ENCODE results near the gene PILRB. TPM values are rescaled to one million over a fixed set of nuclear protein-coding genes. Genes with fewer than 3 reads are reported as not detected.
"Not testable (repeated sequence)": the region's sequence is repeated elsewhere in the genome, so short reads cannot be mapped to it uniquely, and the experiment has no call there.

PILRB gene
- polyA plus RNA-seq, 2 donors: 22.9 to 79.2 TPM

GRCh38 chr7:100365998-100366367 lies 8.1 kb downstream of the PILRB start:
- not testable (repeated sequence) for H3K4me1 ChIP-seq (ENCODE audit: control insufficient read depth in 2 of 2, insufficient read depth in 2 of 2, low read length in 1 of 2); H3K27ac ChIP-seq (ENCODE audit: low read depth in 2 of 2, low read length in 1 of 2); H3K27me3 ChIP-seq (ENCODE audit: control insufficient read depth in 1 of 2, insufficient read depth in 2 of 2, low read length in 2 of 2); H3K4me3 ChIP-seq (ENCODE audit: low read depth in 1 of 2, low read length in 2 of 2); H3K9me3 ChIP-seq (ENCODE audit: control insufficient read depth in 2 of 2, insufficient read depth in 1 of 2, low read depth in 1 of 2, low read length in 1 of 2)
- WGBS, 2 donors: 92 to 94% methylated on average over 7 of the region's 7 CpGs
- H3K36me3 ChIP-seq (ENCODE audit: control insufficient read depth in 2 of 2, insufficient read depth in 2 of 2, low read length in 1 of 2): peaks cover 11 to 12% of the 10 kb centered on the region in 2 donors

GRCh38 chr7:100366411-100367250 lies 8.7 kb downstream of the PILRB start:
- no peaks in the 10 kb centered on the region for H3K9me3 ChIP-seq (ENCODE audit: control insufficient read depth in 2 of 2, insufficient read depth in 1 of 2, low read depth in 1 of 2, low read length in 1 of 2)
- peaks cover 5 to 7% of the 10 kb centered on the region in 2 donors for H3K36me3 ChIP-seq (ENCODE audit: control insufficient read depth in 2 of 2, insufficient read depth in 2 of 2, low read length in 1 of 2)
- no peaks in the 10 kb centered on the region for H3K27me3 ChIP-seq (ENCODE audit: control insufficient read depth in 1 of 2, insufficient read depth in 2 of 2, low read length in 2 of 2)
- peaks cover 0 to 4% of the 10 kb centered on the region in 2 donors for H3K4me1 ChIP-seq (ENCODE audit: control insufficient read depth in 2 of 2, insufficient read depth in 2 of 2, low read length in 1 of 2)
- no peak overlapping the region for H3K27ac ChIP-seq (ENCODE audit: low read depth in 2 of 2, low read length in 1 of 2)
- WGBS, 2 donors: 81% methylated on average over 16 of the region's 16 CpGs
- H3K4me3 ChIP-seq (ENCODE audit: low read depth in 1 of 2, low read length in 2 of 2): no peak overlapping the region

GRCh38 chr7:100367251-100367620 lies 9.3 kb downstream of the PILRB start:
- H3K27ac ChIP-seq (ENCODE audit: low read depth in 2 of 2, low read length in 1 of 2): no peak overlapping the region
- H3K36me3 ChIP-seq (ENCODE audit: control insufficient read depth in 2 of 2, insufficient read depth in 2 of 2, low read length in 1 of 2): peaks cover 0 to 7% of the 10 kb centered on the region in 2 donors
- no peaks in the 10 kb centered on the region for H3K9me3 ChIP-seq (ENCODE audit: control insufficient read depth in 2 of 2, insufficient read depth in 1 of 2, low read depth in 1 of 2, low read length in 1 of 2)
- H3K27me3 ChIP-seq (ENCODE audit: control insufficient read depth in 1 of 2, insufficient read depth in 2 of 2, low read length in 2 of 2): no peaks in the 10 kb centered on the region
- WGBS, 2 donors: 95 to 98% methylated on average over 8 of the region's 8 CpGs
- H3K4me3 ChIP-seq (ENCODE audit: low read depth in 1 of 2, low read length in 2 of 2): no peak overlapping the region
- peaks cover 0 to 4% of the 10 kb centered on the region in 2 donors for H3K4me1 ChIP-seq (ENCODE audit: control insufficient read depth in 2 of 2, insufficient read depth in 2 of 2, low read length in 1 of 2)

- peaks cover 0 to 7% of the 10 kb centered on the region in 2 donors for H3K36me3 ChIP-seq (ENCODE audit: control insufficient read depth in 2 of 2, insufficient read depth in 2 of 2, low read length in 1 of 2)
These were observed 10.0 kb downstream of the PILRB start for GRCh38 chr7:100367676-100368613.

GRCh38 chr7:100369105-100369504 lies 11.2 kb downstream of the PILRB start:
- Histone ChIP-seq H3K36me3 (ENCODE audit: control insufficient read depth in 2 of 2, insufficient read depth in 2 of 2, low read length in 1 of 2) (peaks cover 0 to 7% of the 10 kb centered on the region in 2 donors), H3K27me3 (ENCODE audit: control insufficient read depth in 1 of 2, insufficient read depth in 2 of 2, low read length in 2 of 2) (no peaks in the 10 kb centered on the region), H3K4me1 (ENCODE audit: control insufficient read depth in 2 of 2, insufficient read depth in 2 of 2, low read length in 1 of 2) (peaks cover 0 to 4% of the 10 kb centered on the region in 2 donors), H3K9me3 (ENCODE audit: control insufficient read depth in 2 of 2, insufficient read depth in 1 of 2, low read depth in 1 of 2, low read length in 1 of 2) (no peaks in the 10 kb centered on the region), H3K4me3 (ENCODE audit: low read depth in 1 of 2, low read length in 2 of 2) (no peak overlapping the region), H3K27ac (ENCODE audit: low read depth in 2 of 2, low read length in 1 of 2) (no peak overlapping the region)
- WGBS, 2 donors: 60 to 68% methylated on average over 6 of the region's 6 CpGs

More at GRCh38 chr7:100367676-100368613, 10.0 kb downstream of the PILRB start:
- no peaks in the 10 kb centered on the region for H3K9me3 ChIP-seq (ENCODE audit: control insufficient read depth in 2 of 2, insufficient read depth in 1 of 2, low read depth in 1 of 2, low read length in 1 of 2)
- no peaks in the 10 kb centered on the region for H3K27me3 ChIP-seq (ENCODE audit: control insufficient read depth in 1 of 2, insufficient read depth in 2 of 2, low read length in 2 of 2)
- H3K4me1 ChIP-seq (ENCODE audit: control insufficient read depth in 2 of 2, insufficient read depth in 2 of 2, low read length in 1 of 2): peaks cover 0 to 4% of the 10 kb centered on the region in 2 donors
- no peak overlapping the region for H3K4me3 ChIP-seq (ENCODE audit: low read depth in 1 of 2, low read length in 2 of 2)
- no peak overlapping the region for H3K27ac ChIP-seq (ENCODE audit: low read depth in 2 of 2, low read length in 1 of 2)
- 85 to 88% methylated on average over 12 of the region's 12 CpGs for WGBS, 2 donors

- no peaks in the 10 kb centered on the region for H3K9me3 ChIP-seq (ENCODE audit: control insufficient read depth in 2 of 2, insufficient read depth in 1 of 2, low read depth in 1 of 2, low read length in 1 of 2)
- WGBS, 2 donors: 29 to 42% methylated on average over 4 of the region's 4 CpGs
- H3K4me3 ChIP-seq (ENCODE audit: low read depth in 1 of 2, low read length in 2 of 2): no peak overlapping the region
- H3K36me3 ChIP-seq (ENCODE audit: control insufficient read depth in 2 of 2, insufficient read depth in 2 of 2, low read length in 1 of 2): peaks cover 0 to 7% of the 10 kb centered on the region in 2 donors
- H3K27me3 ChIP-seq (ENCODE audit: control insufficient read depth in 1 of 2, insufficient read depth in 2 of 2, low read length in 2 of 2): no peaks in the 10 kb centered on the region
- H3K4me1 ChIP-seq (ENCODE audit: control insufficient read depth in 2 of 2, insufficient read depth in 2 of 2, low read length in 1 of 2): peaks cover 0 to 4% of the 10 kb centered on the region in 2 donors
- H3K27ac ChIP-seq (ENCODE audit: low read depth in 2 of 2, low read length in 1 of 2): no peak overlapping the region
These were observed 12.4 kb downstream of the PILRB start for GRCh38 chr7:100370303-100370702.

- H3K27me3 ChIP-seq (ENCODE audit: control insufficient read depth in 1 of 2, insufficient read depth in 2 of 2, low read length in 2 of 2): no peaks in the 10 kb centered on the region
- H3K27ac ChIP-seq (ENCODE audit: low read depth in 2 of 2, low read length in 1 of 2): no peak overlapping the region
- no peak overlapping the region for H3K4me3 ChIP-seq (ENCODE audit: low read depth in 1 of 2, low read length in 2 of 2)
- H3K9me3 ChIP-seq (ENCODE audit: control insufficient read depth in 2 of 2, insufficient read depth in 1 of 2, low read depth in 1 of 2, low read length in 1 of 2): no peaks in the 10 kb centered on the region
- peaks cover 0 to 7% of the 10 kb centered on the region in 2 donors for H3K36me3 ChIP-seq (ENCODE audit: control insufficient read depth in 2 of 2, insufficient read depth in 2 of 2, low read length in 1 of 2)
- WGBS, 2 donors: 74 to 85% methylated on average over 6 of the region's 6 CpGs
- H3K4me1 ChIP-seq (ENCODE audit: control insufficient read depth in 2 of 2, insufficient read depth in 2 of 2, low read length in 1 of 2): peaks cover 0 to 4% of the 10 kb centered on the region in 2 donors
These were observed 12.8 kb downstream of the PILRB start for GRCh38 chr7:100370746-100371145.

GRCh38 chr7:100371561-100372171 lies 13.7 kb downstream of the PILRB start:
- H3K9me3 ChIP-seq (ENCODE audit: control insufficient read depth in 2 of 2, insufficient read depth in 1 of 2, low read depth in 1 of 2, low read length in 1 of 2): no peaks in the 10 kb centered on the region
- peaks cover 0 to 7% of the 10 kb centered on the region in 2 donors for H3K36me3 ChIP-seq (ENCODE audit: control insufficient read depth in 2 of 2, insufficient read depth in 2 of 2, low read length in 1 of 2)
- H3K27ac ChIP-seq (ENCODE audit: low read depth in 2 of 2, low read length in 1 of 2): no peak overlapping the region
- H3K4me3 ChIP-seq (ENCODE audit: low read depth in 1 of 2, low read length in 2 of 2): no peak overlapping the region
- 64 to 70% methylated on average over 7 of the region's 7 CpGs for WGBS, 2 donors
- no peaks in the 10 kb centered on the region for H3K4me1 ChIP-seq (ENCODE audit: control insufficient read depth in 2 of 2, insufficient read depth in 2 of 2, low read length in 1 of 2)
- no peaks in the 10 kb centered on the region for H3K27me3 ChIP-seq (ENCODE audit: control insufficient read depth in 1 of 2, insufficient read depth in 2 of 2, low read length in 2 of 2)

GRCh38 chr7:100372256-100372655 lies 14.3 kb downstream of the PILRB start:
- WGBS, 2 donors: 46 to 49% methylated on average over 8 of the region's 8 CpGs
- Histone ChIP-seq H3K4me1 (ENCODE audit: control insufficient read depth in 2 of 2, insufficient read depth in 2 of 2, low read length in 1 of 2) (no peaks in the 10 kb centered on the region), H3K36me3 (ENCODE audit: control insufficient read depth in 2 of 2, insufficient read depth in 2 of 2, low read length in 1 of 2) (peaks cover 0 to 4% of the 10 kb centered on the region in 2 donors), H3K27ac (ENCODE audit: low read depth in 2 of 2, low read length in 1 of 2) (no peak overlapping the region), H3K4me3 (ENCODE audit: low read depth in 1 of 2, low read length in 2 of 2) (no peak overlapping the region), H3K27me3 (ENCODE audit: control insufficient read depth in 1 of 2, insufficient read depth in 2 of 2, low read length in 2 of 2) (no peaks in the 10 kb centered on the region), H3K9me3 (ENCODE audit: control insufficient read depth in 2 of 2, insufficient read depth in 1 of 2, low read depth in 1 of 2, low read length in 1 of 2) (no peaks in the 10 kb centered on the region)

Data from esophagus (tissue), 2 donors.